H9 (cell line): ENCODE measurements around the gene DYRK3. TPM values are rescaled to one million over a fixed set of nuclear protein-coding genes. Genes with fewer than 3 reads are reported as not detected.

Experiments used
- DNase-seq: peaks from one replicate; pipeline ENCODE4 v3.0.0-alpha.2; 2017
- H2AFZ ChIP-seq: one replicate; pipeline ENCODE4 v1.6.1; 2013; ENCODE audit warnings: mild to moderate bottlenecking, low read length, control low read depth, moderate library complexity
- H2AK5ac ChIP-seq: 2 replicates; pipeline ENCODE4 v1.6.1; 2013; ENCODE audit warnings: low read length, control low read depth, mixed read lengths; ENCODE audit not compliant: insufficient read length
- H2BK120ac ChIP-seq: one replicate; pipeline ENCODE4 v1.6.1; 2013; ENCODE audit warnings: low read depth, mild to moderate bottlenecking, low read length, control low read depth, inconsistent platforms; ENCODE audit not compliant: poor library complexity, severe bottlenecking
- H2BK12ac ChIP-seq: 2 replicates; pipeline ENCODE4 v1.6.1; 2013; ENCODE audit warnings: low read length, control low read depth, mixed read lengths, low read depth; ENCODE audit not compliant: insufficient read length
- H2BK15ac ChIP-seq: 2 replicates; pipeline ENCODE4 v1.6.1; 2013; ENCODE audit warnings: low read depth, low read length, control low read depth
- H2BK20ac ChIP-seq: one replicate; pipeline ENCODE4 v1.6.1; 2013; ENCODE audit warnings: low read depth, mild to moderate bottlenecking, low read length, control low read depth, inconsistent platforms; ENCODE audit not compliant: poor library complexity, severe bottlenecking
- H2BK5ac ChIP-seq: 2 replicates; pipeline ENCODE4 v1.6.1; 2013; ENCODE audit warnings: low read length, control low read depth, mixed read lengths; ENCODE audit not compliant: insufficient read length
- H3K14ac ChIP-seq: 2 replicates; pipeline ENCODE4 v1.6.1; 2013; ENCODE audit warnings: low read length, control low read depth; ENCODE audit not compliant: insufficient read depth
- H3K18ac ChIP-seq: 2 replicates; pipeline ENCODE4 v1.6.1; 2013; ENCODE audit warnings: low read depth, mild to moderate bottlenecking, mixed read lengths, low read length, control low read depth; ENCODE audit not compliant: insufficient read length
- H3K23ac ChIP-seq: 2 replicates; pipeline ENCODE4 v1.6.1; 2013; ENCODE audit warnings: low read length, control low read depth, mixed read lengths, low read depth; ENCODE audit not compliant: insufficient read length
- H3K23me2 ChIP-seq: 2 replicates; pipeline ENCODE4 v1.6.1; 2013; ENCODE audit warnings: low read depth, mild to moderate bottlenecking, mixed read lengths, low read length, control low read depth; ENCODE audit not compliant: insufficient read length, poor library complexity, severe bottlenecking
- H3K27ac ChIP-seq: 2 replicates; pipeline ENCODE4 v1.5.1; 2013; ENCODE audit warnings: low read length, control low read depth, mixed read lengths, low read depth; ENCODE audit not compliant: insufficient read length
- H3K27me3 ChIP-seq: 2 replicates; pipeline ENCODE4 v1.6.1; 2013; ENCODE audit warnings: low read length, control low read depth, inconsistent platforms; ENCODE audit not compliant: insufficient read depth
- H3K4ac ChIP-seq: 2 replicates; pipeline ENCODE4 v1.6.1; 2013; ENCODE audit warnings: low read depth, mild to moderate bottlenecking, control low read depth, inconsistent platforms, low read length, moderate library complexity
- H3K4me1 ChIP-seq: 2 replicates; pipeline ENCODE4 v1.6.1; 2013; ENCODE audit warnings: low read length, control low read depth, inconsistent platforms; ENCODE audit not compliant: insufficient read depth
- H3K4me2 ChIP-seq: 2 replicates; pipeline ENCODE4 v1.6.1; 2013; ENCODE audit warnings: low read length, control low read depth, mixed read lengths; ENCODE audit not compliant: insufficient read length, insufficient read depth
- H3K56ac ChIP-seq: 2 replicates; pipeline ENCODE4 v1.6.1; 2013; ENCODE audit warnings: low read depth, mild to moderate bottlenecking, mixed read lengths, low read length, control low read depth; ENCODE audit not compliant: insufficient read length
- H3K79me1 ChIP-seq: 2 replicates; pipeline ENCODE4 v1.6.1; 2013; ENCODE audit warnings: low read depth, mild to moderate bottlenecking, moderate library complexity, low read length, control low read depth, inconsistent platforms; ENCODE audit not compliant: insufficient read depth, poor library complexity, severe bottlenecking
- H3K79me2 ChIP-seq: 2 replicates; pipeline ENCODE4 v1.6.1; 2013; ENCODE audit warnings: low read length, control low read depth, inconsistent platforms; ENCODE audit not compliant: insufficient read depth
- H3K9ac ChIP-seq: 2 replicates; pipeline ENCODE4 v1.6.1; 2013; ENCODE audit warnings: low read length, control low read depth, mixed read lengths; ENCODE audit not compliant: insufficient read length; ENCODE audit errors: extremely low read depth
- H3K9me3 ChIP-seq: one replicate; pipeline ENCODE4 v1.6.1; 2013; ENCODE audit warnings: low read depth, low read length, inconsistent platforms; ENCODE audit not compliant: control insufficient read depth
- H3T11ph ChIP-seq: one replicate; pipeline ENCODE4 v1.6.1; 2013; ENCODE audit warnings: mild to moderate bottlenecking, low read length, control low read depth, inconsistent platforms
- H4K20me1 ChIP-seq: one replicate; pipeline ENCODE4 v1.6.1; 2013; ENCODE audit not compliant: control insufficient read depth, insufficient read length, insufficient read depth
- H4K5ac ChIP-seq: 2 replicates; pipeline ENCODE4 v1.6.1; 2013; ENCODE audit warnings: low read depth, mild to moderate bottlenecking, mixed read lengths, low read length, control low read depth; ENCODE audit not compliant: insufficient read length
- H4K8ac ChIP-seq: replicated peaks from 2 replicates; pipeline ENCODE4 v1.6.1; 2013; ENCODE audit warnings: low read length, control low read depth, mixed read lengths, low read depth; ENCODE audit not compliant: insufficient read length
- H4K91ac ChIP-seq: 2 replicates; pipeline ENCODE4 v1.6.1; 2013; ENCODE audit warnings: low read depth, mild to moderate bottlenecking, moderate library complexity, mixed read lengths, low read length, control low read depth; ENCODE audit not compliant: insufficient read length
- H3K27ac Mint-ChIP-seq, 3 experiments: 2 replicates in 2 of 3; 3 replicates in 1 of 3; pipeline ENCODE4 v1.8.0; 2020 to 2021; ENCODE audit warnings: mixed read lengths in 3 of 3, mild to moderate bottlenecking in 1 of 3, moderate library complexity in 1 of 3
- H3K27me3 Mint-ChIP-seq: 2 replicates; pipeline ENCODE4 v1.8.0; 2021; ENCODE audit warnings: low read depth, mild to moderate bottlenecking, moderate library complexity, mixed read lengths
- H3K36me3 Mint-ChIP-seq, 3 experiments: 2 replicates in 2 of 3; 3 replicates in 1 of 3; pipeline ENCODE4 v1.8.0; 2020 to 2021; ENCODE audit warnings: low read depth in 3 of 3, mixed read lengths in 3 of 3; ENCODE audit not compliant: insufficient read depth in 1 of 3
- H3K4me1 Mint-ChIP-seq, 2 experiments: 2 replicates each; pipeline ENCODE4 v1.8.0; 2020; ENCODE audit warnings: mixed read lengths in 2 of 2
- H3K4me3 Mint-ChIP-seq, 2 experiments: 2 replicates in 1 of 2; 3 replicates in 1 of 2; pipeline ENCODE4 v1.8.0; 2020 to 2021; ENCODE audit warnings: mild to moderate bottlenecking in 2 of 2, mixed read lengths in 2 of 2, moderate library complexity in 1 of 2
- H3K9me3 Mint-ChIP-seq, 2 experiments: 2 replicates in 1 of 2; 3 replicates in 1 of 2; pipeline ENCODE4 v1.8.0; 2020; ENCODE audit warnings: mild to moderate bottlenecking in 2 of 2, mixed read lengths in 2 of 2, moderate library complexity in 1 of 2
- CTCF ChIP-seq: fragments of 200-600 bp; sonication (generic); conservative IDR thresholded peaks from 3 replicates; pipeline ENCODE4 v1.8.0; 2021; ENCODE audit warnings: antibody characterized with exemption, mild to moderate bottlenecking
- WGBS: extraction: QIAGEN DNeasy Blood & Tissue Kit; methylation state at CpG from one replicate; pipeline ENCODE4 v1.1.7; 2013; ENCODE audit warnings: missing lambda C conversion rate, low lambda C conversion rate, mixed read lengths; ENCODE audit not compliant: insufficient read length; ENCODE audit errors: extremely low coverage; 5-methylcytosine and 5-hydroxymethylcytosine counted together
- total RNA-seq: library from RNA; stranded (reverse); gene quantifications from 2 replicates; pipeline ENCODE4 v1.2.1, GENCODE V29; 2021

The DYRK3 gene
- total RNA-seq, 1 experiment from 2014 or later: 4.7 TPM

- no peak overlapping the region for H3K27ac ChIP-seq
- no peak overlapping the region for H3K4me2 ChIP-seq
- H3K23me2 ChIP-seq: peaks cover 3% of the 10 kb centered on the region
- H2BK15ac ChIP-seq: no peak overlapping the region
- no peaks in the 10 kb centered on the region for H3K9me3 ChIP-seq
- H3K79me1 ChIP-seq: no peaks in the 10 kb centered on the region
- 100% methylated on average over 1 of the region's 3 CpGs for WGBS
- H2BK5ac ChIP-seq: no peak overlapping the region
- peaks cover 6% of the 10 kb centered on the region; the same call in 1 of the 2 replicates for H3K27me3 ChIP-seq
- no peak overlapping the region for H2BK120ac ChIP-seq
- no peak for TF ChIP-seq CTCF
- H3K56ac ChIP-seq: no peak overlapping the region
- no peak overlapping the region for H4K8ac ChIP-seq
- Mint-ChIP-seq H3K4me1 (peaks cover 15 to 22% of the 10 kb centered on the region in 2 experiments), H3K36me3 (no peaks in the 10 kb centered on the region), H3K27ac (no peak overlapping the region), H3K27me3 (peaks cover 71% of the 10 kb centered on the region), H3K9me3 (no peaks in the 10 kb centered on the region), H3K4me3 (no peak overlapping the region)
- no peaks in the 10 kb centered on the region for H3K79me2 ChIP-seq
- no peak overlapping the region for H4K5ac ChIP-seq
- no peak overlapping the region for H3T11ph ChIP-seq
- no peak for DNase-seq
- no peaks in the 10 kb centered on the region for H4K20me1 ChIP-seq
- no peak overlapping the region for H3K9ac ChIP-seq
- H3K14ac ChIP-seq: no peak overlapping the region
- H2AFZ ChIP-seq: no peak overlapping the region
- H2BK12ac ChIP-seq: no peak overlapping the region
- H3K23ac ChIP-seq: no peak overlapping the region
- no peak overlapping the region for H4K91ac ChIP-seq
- no peak overlapping the region for H3K4ac ChIP-seq
- H2BK20ac ChIP-seq: no peak overlapping the region
- peaks cover 4% of the 10 kb centered on the region for H3K4me1 ChIP-seq
- no peak overlapping the region for H2AK5ac ChIP-seq
- H3K18ac ChIP-seq: no peak overlapping the region
Observed at GRCh38 chr1:206662396-206663092, 27.2 kb downstream of the DYRK3 start.
